Hepatic stellate cell (primary cell): ENCODE measurements around the gene SLC29A4.

Source experiments
- DNase-seq: peaks from one replicate; pipeline ENCODE4 v3.0.0; 2011; ENCODE audit warnings: low spot score

The SLC29A4 gene

DNA sequence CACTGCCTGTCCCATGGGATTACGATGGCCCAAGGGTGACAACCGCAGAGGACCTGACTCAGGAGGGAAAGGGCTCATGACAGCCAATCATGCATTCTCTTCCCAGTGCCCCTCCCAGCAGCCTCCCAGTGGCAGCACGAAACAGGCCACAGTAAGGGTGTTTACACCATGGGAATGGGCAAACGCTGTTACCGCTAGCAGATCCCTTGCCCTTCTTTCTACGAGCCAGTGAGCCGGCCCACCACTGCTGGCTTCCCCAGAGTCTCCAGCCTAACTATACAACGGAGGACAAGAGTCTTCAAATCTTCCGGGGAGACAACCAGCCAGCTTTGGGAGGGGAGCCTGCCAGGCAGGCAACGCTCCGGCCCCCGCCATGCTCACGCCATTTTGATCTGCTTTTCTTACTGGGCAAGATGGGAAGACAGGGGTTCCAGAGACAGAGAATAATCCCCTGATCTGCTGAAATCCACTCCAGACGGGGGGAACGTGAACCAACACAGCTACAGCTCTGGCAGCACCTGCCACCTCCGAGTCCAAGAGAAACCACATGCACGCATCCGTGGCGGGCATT lies 69.8 kb downstream of the SLC29A4 start:
- no peak for DNase-seq

DNA sequence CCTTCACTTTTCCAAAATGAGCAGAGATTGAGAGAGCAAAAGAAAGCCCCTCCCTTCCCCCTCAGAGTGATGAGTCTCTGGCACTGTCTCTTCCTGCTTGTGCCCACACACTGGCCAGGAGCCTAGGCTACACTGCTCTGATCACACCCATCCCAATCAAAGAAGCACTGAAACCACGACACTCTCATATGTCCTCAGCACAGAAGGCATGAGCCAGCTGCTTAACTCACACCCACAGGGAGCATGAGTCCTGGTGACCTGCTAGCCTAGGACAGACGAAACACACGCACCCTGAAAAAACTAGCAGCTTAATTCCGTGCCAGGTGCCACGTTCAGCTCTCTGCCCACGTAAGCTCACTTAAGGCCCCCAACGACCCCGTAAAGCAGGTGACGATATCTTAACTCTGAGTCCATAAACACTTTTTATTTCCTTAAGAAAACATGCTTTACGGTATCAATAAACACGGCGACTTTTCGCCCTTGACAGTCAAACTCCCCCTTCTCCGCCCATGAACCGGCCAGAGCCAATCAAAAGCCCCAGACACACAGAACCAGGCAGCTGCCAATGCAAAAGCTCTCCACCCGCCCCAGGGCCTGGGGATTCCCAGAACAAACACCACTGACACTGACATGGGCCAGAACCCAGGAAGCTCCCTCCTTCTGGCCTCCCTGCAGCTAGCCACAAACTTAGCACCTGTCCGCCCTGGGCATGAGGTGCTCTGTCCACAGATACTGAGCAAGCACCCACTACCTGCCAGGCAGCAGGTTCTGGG lies 71.9 kb downstream of the SLC29A4 start:
- peak; percentile 49 for DNase-seq
